Activated CD8-positive, alpha-beta memory T cell treated with anti-CD3 and anti-CD28 coated beads, Interleukin-2, amount 50 U/mL, for 4 hours (primary cell): ENCODE measurements around the gene FNDC3B.
A peak's percentile ranks its signal among the peaks of the same experiment; 100 is the strongest.

ENCODE experiments used
- DNase-seq: peaks from one replicate; pipeline ENCODE4 v3.0.0-alpha.2; 2020

Gene FNDC3B

DNA sequence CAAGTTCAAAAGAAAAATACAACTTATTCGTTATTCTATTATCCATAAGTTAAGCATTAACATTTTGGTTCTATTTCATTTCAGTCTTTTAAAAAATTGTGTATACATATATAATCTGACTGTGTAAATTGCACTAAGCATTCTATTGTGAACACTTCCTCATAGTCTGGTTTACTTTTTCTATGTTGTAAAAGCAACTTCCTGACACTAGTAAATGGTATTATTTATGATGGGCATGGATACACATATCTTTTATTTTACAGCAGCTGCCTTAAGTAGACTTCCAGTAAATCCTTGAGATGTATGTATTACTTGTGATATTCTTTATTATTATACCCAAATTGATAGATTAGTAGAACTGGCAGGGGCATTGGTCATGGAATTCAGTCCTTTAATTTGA is 58.2 kb downstream of the FNDC3B start:
- DNase-seq = no peak

GRCh38 chr3:172098698-172099494 is 59.5 kb downstream of the FNDC3B start:
- no peak for DNase-seq

GRCh38 chr3:172099495-172099808 is 60.1 kb downstream of the FNDC3B start:
- DNase-seq = no peak

DNA sequence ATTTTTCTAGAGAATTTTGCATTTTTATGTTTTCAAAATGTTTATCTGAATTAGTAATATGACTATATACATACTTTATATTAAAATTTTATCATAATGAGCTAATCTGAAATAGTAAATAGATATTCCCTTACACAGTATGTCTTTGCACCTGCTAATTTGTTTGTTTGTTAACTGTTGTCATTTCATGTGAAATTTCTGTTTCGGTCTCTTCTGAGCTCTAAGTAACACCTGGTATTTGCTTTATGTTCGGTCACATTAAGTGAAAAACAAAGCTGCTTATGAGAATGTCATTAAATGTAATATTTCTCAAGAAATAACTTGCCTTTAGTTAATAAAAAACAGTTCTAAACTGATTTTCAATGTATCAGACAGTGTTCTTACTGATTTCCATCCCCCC is 61.1 kb downstream of the FNDC3B start:
- DNase-seq = no peak

GRCh38 chr3:172101107-172101506 is 61.7 kb downstream of the FNDC3B start:
- DNase-seq = no peak

- peak; percentile 30 for DNase-seq
Measured at GRCh38 chr3:172102123-172102882, 62.9 kb downstream of the FNDC3B start.

DNA sequence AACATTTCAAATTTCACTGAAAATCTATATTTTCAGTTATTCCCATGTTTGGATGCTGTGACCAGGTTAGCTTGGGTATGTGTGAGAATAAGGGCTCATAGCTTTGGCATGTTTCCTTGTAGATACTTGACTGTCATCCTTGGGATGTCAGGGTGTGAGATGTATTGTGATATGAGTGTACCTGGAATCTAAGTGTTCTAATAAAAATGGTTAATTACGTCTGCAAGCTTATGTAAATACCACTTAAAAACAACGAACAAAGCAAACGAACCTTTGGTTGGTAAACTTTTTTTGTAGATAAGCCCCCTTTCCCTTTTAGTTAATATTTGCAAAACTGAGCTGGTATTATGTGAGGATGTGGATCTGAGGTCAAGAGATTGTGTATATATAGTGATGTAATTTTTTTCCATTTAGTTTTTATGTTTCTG is 63.5 kb downstream of the FNDC3B start:
- DNase-seq = no peak

DNA sequence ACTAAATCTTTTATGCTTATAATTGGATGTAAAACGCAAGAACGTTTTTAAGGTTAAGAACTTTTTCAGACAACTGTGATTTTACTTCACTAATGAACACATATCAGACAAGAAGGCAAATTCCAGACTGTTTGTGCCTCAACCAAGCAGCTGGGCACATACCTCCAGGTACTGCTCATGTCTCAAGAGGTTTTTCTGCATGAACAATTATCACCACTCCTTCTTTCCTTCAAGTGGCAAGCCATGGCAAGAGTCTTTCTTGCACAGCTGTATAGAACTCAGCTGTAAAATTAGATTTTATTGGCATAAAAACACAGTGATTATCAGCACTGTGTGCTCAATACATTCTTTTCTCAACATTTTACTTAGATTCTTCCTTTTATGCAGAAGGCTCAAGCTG is 64.3 kb downstream of the FNDC3B start:
- no peak for DNase-seq

- no peak for DNase-seq
Measured at GRCh38 chr3:172104471-172105072, 65.2 kb downstream of the FNDC3B start.

GRCh38 chr3:172106037-172106954 is 66.9 kb downstream of the FNDC3B start:
- DNase-seq = no peak

DNA sequence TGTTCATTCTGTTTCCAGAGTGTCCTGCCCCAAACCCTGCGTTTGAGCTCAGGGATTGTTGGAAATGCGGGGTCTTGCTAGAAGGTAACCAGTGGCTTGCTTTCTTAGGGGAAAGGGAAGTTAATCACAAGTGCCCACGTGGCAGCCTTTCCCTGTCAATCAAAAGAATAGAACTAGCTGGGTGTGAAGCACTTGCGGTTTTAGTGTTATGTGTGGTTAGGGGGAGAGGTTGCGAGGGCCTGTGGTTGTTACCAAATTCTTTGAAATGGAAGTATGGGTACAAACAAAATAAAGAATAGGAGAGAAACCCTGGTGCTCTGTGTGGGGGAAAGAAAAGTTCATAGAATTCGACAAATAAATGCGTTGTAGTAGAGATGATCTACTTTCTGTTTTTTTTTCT is 67.6 kb downstream of the FNDC3B start:
- peak; percentile 60 for DNase-seq

DNA sequence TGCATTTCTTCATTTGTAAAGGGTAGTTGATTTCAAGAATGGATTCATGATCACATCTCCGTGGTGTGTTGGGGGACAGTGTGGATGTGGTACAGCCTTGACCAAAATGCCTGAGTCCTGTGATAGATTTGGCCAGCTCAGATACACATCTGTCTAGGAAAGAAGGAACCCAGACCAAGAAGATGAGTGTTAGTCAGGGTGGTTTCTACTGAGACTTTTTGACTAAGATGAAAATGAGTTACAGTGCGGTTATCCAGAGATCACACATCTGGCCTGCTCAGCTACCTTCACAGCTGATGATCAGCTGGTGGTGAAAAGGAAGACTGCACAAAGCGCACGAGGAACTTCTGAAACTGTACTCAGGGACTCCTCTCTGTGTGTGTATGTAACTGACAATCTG is 68.0 kb downstream of the FNDC3B start:
- DNase-seq = peak; percentile 46

- no peak for DNase-seq
Measured at GRCh38 chr3:172110127-172110779, 70.9 kb downstream of the FNDC3B start.

GRCh38 chr3:172111163-172111562 is 71.8 kb downstream of the FNDC3B start:
- DNase-seq = no peak

GRCh38 chr3:172112078-172112733 is 72.8 kb downstream of the FNDC3B start:
- DNase-seq = no peak

DNA sequence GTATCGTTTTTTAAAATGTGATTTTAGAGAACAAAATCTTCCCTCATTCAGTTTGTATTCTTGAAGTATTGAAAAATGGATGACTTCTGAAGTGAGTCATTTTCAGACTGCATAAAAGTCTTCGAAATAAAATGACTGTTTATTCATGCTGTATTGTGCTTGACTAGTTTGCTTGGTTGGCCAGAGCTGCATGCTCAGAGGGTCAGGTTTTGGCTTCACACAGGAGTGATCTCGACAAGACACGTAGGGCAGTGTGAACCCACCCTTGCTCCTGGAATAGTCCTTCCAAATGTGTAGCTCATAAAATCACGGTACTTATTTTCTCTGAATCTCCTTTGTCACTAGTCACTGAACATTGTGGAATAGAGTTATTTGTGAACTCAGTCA is 73.3 kb downstream of the FNDC3B start:
- no peak for DNase-seq

- DNase-seq = no peak
Measured at GRCh38 chr3:172113710-172114109, 74.3 kb downstream of the FNDC3B start.

GRCh38 chr3:172115059-172115458 is 75.7 kb downstream of the FNDC3B start:
- DNase-seq = no peak

DNA sequence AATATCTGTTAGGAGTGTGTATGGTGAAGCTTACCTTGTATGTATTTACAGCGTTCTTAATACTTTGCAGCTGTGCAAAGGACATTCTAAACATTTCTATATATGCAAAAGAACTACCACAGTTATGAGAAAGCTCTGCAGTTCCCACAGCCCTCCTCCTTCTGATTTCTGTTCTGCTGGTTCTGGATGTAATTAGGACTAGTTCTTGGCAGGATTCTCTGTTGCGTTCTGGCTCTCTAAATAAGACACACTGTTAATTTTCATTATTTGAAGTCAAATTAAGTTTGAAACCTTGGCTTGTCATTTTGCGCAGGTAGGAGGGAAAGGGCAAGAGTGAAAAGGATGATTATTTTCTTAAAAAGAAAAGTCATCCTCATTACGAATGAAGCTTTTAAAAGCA is 76.4 kb downstream of the FNDC3B start:
- no peak for DNase-seq

- DNase-seq = no peak
Measured at GRCh38 chr3:172118019-172118418, 78.6 kb downstream of the FNDC3B start.

DNA sequence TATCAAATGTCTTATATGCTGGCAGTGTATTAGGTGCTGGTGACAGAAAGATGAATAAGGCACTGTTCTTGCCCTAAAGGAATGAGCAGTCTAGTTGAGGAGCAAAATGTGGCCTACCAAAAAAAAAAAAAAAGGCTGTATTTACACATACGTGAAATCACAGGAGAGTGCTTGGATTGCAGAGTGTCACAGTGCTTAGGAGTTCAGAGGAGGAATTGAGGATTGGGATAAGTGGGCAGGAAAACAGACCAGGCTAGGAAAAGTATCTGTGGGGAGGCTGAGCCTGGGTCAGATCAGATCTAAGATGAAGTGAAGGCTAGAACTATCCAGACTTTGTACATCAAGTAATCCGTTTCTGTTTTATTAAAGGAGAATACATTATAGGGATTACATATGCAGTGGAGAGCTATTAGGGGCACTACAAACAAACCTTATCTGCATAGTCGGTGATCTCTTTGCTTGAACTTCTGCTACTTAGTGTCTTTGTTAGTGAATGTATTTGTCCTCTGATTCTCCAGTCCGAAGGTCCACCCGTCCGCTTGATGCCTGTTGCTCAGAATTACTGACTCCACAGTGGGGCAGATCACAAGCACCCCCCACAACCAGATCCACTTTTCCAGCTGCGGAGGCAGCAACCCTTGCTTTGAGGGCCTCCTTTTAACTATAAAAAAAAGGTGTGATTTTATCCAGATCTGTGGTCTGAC is 80.0 kb downstream of the FNDC3B start:
- DNase-seq = no peak
